Pancreas (tissue), 10 donors: ENCODE data around the gene BLVRB. TPM values are rescaled to one million over a fixed set of nuclear protein-coding genes. Genes with fewer than 3 reads are reported as not detected.

Source experiments
- ATAC-seq, 4 donors: fragments of 200-7000 bp; cut with Tn5 transposase; one replicate each; pipeline versions ENCODE4 v1.8.0 to v1.9.1; 2020; ENCODE audit warnings: mild to moderate bottlenecking in 4 of 4, moderate library complexity in 4 of 4
- DNase-seq, 6 donors: peaks; one replicate each; pipeline ENCODE4 v3.0.0-alpha.2; 2020
- FAIRE-seq: peaks from 2 replicates; lab custom pipeline; 2012; peaks lifted over from hg19 to GRCh38; lab: Jason Lieb, UNC
- H3K27ac ChIP-seq, 4 donors: fragments of 200-600 bp; sonication (generic); 1 replicate in 3 of 4; 2 replicates in 1 of 4; pipeline versions ENCODE4 v1.5.0 to v1.8.0; 2020
- H3K27me3 ChIP-seq, 4 donors: fragments of 200-600 bp; one replicate each; pipeline ENCODE4 v1.8.0; 2021
- H3K36me3 ChIP-seq, 3 donors: fragments of 200-600 bp; sonication (generic) in 1 of 3; one replicate each; pipeline versions ENCODE4 v1.5.0 to v1.8.0; 2020 to 2021
- H3K4me1 ChIP-seq, 3 donors: fragments of 200-600 bp; one replicate each; pipeline ENCODE4 v1.8.0; 2021
- H3K4me3 ChIP-seq, 4 donors: fragments of 200-600 bp; sonication (generic) in 2 of 4; one replicate each; pipeline versions ENCODE4 v1.5.0 to v1.8.0; 2020 to 2021
- H3K9me3 ChIP-seq, 4 donors: fragments of 200-600 bp; one replicate each; pipeline ENCODE4 v1.8.0; 2021
- WGBS, 2 donors: extraction: QIAGEN DNeasy Blood & Tissue Kit; methylation state at CpG; one replicate each; pipeline ENCODE4 v1.1.7; 2013; 5-methylcytosine and 5-hydroxymethylcytosine counted together
- intact Hi-C, 3 donors: fragments of 100-400 bp; cut with DNase I; formaldehyde crosslinking; loops; one replicate each; pipeline versions ENCODE4 v1.11.1 to v1.14.2; 2022
- polyA plus RNA-seq, 2 donors: library from polyadenylated mRNA; stranded (reverse); fragments of 200-250 nt; gene quantifications; one replicate each; pipeline ENCODE4 v1.2.3, GENCODE V29; 2013
- total RNA-seq, 6 donors: library from RNA; stranded (reverse); fragmentation: NEBNext Ultra II Directional in 4 of 6; extraction: Animal tissue kit (Norgen Biotek cat#: 25700) in 4 of 6; gene quantifications; one replicate each; pipeline versions ENCODE4 v1.2.1 to v1.2.4, GENCODE V29; 2021 to 2023
- TF ChIP-seq, protein P1 (sequence below), 4 donors: fragments of 200-600 bp; sonication (generic) in 3 of 4; IDR thresholded peaks; one replicate each; pipeline versions ENCODE4 v1.5.0 to v1.8.0; 2021; ENCODE audit warnings: antibody characterized with exemption in 4 of 4
- donor health status: healthy with polysubstance abuse.
- donor health status: DM: no; HTN: no; CAD: no; lungs with moderate emphysema.
- donor health status: DM: no; HTN: no; CAD: no.
- donor health status: control.
- donor health status: control.
- donor health status: Bipolar disorder and iron deficiency.
- donor health status: DM: yes; HTN: yes; CAD: no.
- donor health status: DM: no; HTN: no; CAD: no.
- donor health status: DM: no; HTN: no; CAD: no.
- donor health status: DM: yes; HTN: yes; CAD: no.

Gene BLVRB
- total and polyA plus RNA-seq, 8 donors, result 24.1 to 49.4 (median 37.4) TPM

DNA sequence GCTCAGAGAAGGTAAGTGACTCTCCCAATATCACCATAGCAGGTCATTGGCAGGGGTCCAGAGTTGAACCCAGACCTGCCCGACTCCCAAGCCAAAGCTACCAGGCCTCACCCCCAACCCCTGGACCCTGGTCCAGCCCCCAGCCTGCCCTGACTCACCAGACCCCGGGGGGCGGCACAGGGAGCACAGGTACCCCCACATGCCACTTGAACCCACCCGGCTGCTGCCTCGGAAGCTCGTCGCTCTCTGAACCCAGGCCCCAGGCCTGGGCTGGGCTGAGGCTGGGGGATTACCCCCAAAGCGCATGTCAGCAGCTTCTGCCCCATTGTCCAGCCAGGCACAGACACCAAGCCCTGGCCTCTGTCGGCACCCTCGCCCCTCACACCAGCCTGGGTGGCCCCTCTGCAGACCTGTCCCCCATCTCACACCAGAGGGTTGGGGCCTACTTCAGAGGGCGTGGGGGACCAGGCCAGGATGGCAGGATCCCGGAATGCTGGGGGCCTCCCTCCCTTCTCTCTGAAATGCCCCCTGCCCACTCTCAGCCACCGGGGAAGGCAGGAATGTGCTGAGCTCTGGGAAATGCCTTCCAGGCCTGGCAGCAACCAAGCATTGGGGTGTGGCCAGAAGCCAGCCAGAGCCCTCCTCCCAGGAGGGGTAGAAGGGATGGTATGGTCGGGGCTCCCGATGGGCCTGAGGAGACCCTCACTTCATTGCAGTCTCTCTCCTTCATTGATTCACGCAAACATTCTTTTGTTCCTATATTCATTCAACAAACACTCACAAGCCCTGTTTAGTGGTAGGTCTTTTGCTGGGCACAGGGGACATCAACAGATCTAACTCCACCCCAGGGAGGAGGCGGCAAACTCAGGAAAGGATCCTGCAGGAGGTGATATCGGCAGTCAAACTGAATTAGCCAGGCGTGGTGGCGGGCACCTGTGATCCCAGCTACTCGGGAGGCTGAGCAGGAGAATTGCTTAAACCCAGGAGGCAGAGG, 50.7 kb downstream of the BLVRB start:
- no peaks in the 10 kb centered on the region for H3K27me3 ChIP-seq
- DNase-seq (no peak), FAIRE-seq (no peak), ATAC-seq (no peak)
- no peaks in the 10 kb centered on the region for H3K4me1 ChIP-seq
- intact Hi-C loops, result no loop called here
- no peak overlapping the region for H3K27ac ChIP-seq
- H3K4me3 ChIP-seq, result no peak overlapping the region
- 80 to 81% methylated on average over 18 to 21 of the region's 21 CpGs for WGBS, 2 donors
- TF ChIP-seq, protein P1, sequence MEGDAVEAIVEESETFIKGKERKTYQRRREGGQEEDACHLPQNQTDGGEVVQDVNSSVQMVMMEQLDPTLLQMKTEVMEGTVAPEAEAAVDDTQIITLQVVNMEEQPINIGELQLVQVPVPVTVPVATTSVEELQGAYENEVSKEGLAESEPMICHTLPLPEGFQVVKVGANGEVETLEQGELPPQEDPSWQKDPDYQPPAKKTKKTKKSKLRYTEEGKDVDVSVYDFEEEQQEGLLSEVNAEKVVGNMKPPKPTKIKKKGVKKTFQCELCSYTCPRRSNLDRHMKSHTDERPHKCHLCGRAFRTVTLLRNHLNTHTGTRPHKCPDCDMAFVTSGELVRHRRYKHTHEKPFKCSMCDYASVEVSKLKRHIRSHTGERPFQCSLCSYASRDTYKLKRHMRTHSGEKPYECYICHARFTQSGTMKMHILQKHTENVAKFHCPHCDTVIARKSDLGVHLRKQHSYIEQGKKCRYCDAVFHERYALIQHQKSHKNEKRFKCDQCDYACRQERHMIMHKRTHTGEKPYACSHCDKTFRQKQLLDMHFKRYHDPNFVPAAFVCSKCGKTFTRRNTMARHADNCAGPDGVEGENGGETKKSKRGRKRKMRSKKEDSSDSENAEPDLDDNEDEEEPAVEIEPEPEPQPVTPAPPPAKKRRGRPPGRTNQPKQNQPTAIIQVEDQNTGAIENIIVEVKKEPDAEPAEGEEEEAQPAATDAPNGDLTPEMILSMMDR (IDR thresholded peaks at IDR 0.05), result no peak
- no peaks in the 10 kb centered on the region for H3K9me3 ChIP-seq
- H3K36me3 ChIP-seq, result no peaks in the 10 kb centered on the region

GRCh38 chr19:40413291-40413845, 52.2 kb downstream of the BLVRB start, which contains the start of gene PRX:
PRX (minus strand) TSS chr19:40413378; CDS start chr19:40407932, 5,446 bp downstream.
- Histone ChIP-seq H3K27ac (no peak within 1 kb of the TSS), H3K4me3 (no peak within 1 kb of the TSS), H3K9me3 (no peaks in the 10 kb centered on the region), H3K36me3 (no peaks in the 10 kb centered on the region), H3K4me1 (no peaks in the 10 kb centered on the region), H3K27me3 (no peaks in the 10 kb centered on the region)
- FAIRE-seq, result no peak
- ATAC-seq, result no peak
- TF ChIP-seq, protein P1 (IDR thresholded peaks at IDR 0.05), result no peak
- WGBS, 2 donors, result 41 to 53% methylated on average over 18 of the region's 18 CpGs
- intact Hi-C loops, result no loop called here
- DNase-seq, result no peak

- Histone ChIP-seq H3K27ac (no peak overlapping the region), H3K36me3 (no peaks in the 10 kb centered on the region), H3K4me3 (no peak overlapping the region), H3K27me3 (no peaks in the 10 kb centered on the region), H3K9me3 (no peaks in the 10 kb centered on the region), H3K4me1 (no peaks in the 10 kb centered on the region)
- FAIRE-seq, result no peak
- intact Hi-C loops, result no loop called here
- 68% methylated on average over 4 of the region's 4 CpGs for WGBS, 2 donors
- no peak for ATAC-seq
- no peak for DNase-seq
- TF ChIP-seq, protein P1 (IDR thresholded peaks at IDR 0.05), result no peak
Measured at GRCh38 chr19:40412866-40413265, 52.7 kb downstream of the BLVRB start.

DNA sequence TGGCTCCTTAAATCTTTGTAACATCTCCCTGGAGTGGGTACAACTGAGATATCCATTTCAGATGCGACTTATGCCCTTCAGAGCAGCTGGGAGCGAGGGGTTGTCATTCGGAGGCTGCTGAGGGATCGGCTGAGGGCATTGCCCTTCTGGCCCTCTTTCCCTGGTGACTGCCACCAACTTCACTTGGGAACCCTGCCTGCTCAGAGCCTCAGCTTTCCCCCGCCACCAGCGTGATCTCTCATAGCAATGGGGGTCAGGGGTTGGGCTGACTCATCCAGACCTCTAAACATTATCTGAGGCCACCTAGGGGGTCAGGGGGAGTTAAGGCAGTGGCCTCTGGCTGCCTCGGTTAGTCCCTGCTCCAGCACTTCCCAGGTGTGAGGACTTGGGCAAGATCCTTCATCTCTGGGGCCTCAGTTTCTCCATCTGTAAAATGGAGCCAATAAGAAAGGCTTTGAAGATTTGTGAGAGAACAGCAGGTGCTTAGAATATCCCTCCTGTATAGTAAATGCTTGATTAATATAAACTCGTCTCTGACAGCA, 53.5 kb downstream of the BLVRB start:
- TF ChIP-seq, protein P1 (IDR thresholded peaks at IDR 0.05), result no peak
- intact Hi-C loops, result no loop called here
- no peak for ATAC-seq

More for the DNA sequence above, 53.5 kb downstream of the BLVRB start:
- H3K4me1 ChIP-seq, result no peaks in the 10 kb centered on the region
- no peak overlapping the region for H3K27ac ChIP-seq
- H3K27me3 ChIP-seq, result no peaks in the 10 kb centered on the region
- FAIRE-seq (no peak), DNase-seq (no peak)
- no peak overlapping the region for H3K4me3 ChIP-seq
- WGBS, 2 donors, result 64 to 73% methylated on average over 8 of the region's 8 CpGs
- H3K9me3 ChIP-seq, result no peaks in the 10 kb centered on the region
- H3K36me3 ChIP-seq, result no peaks in the 10 kb centered on the region
